Naive thymus-derived CD4-positive, alpha-beta T cell (primary cell): Measurements from ENCODE around the gene LAPTM5. TPM values are rescaled to one million over a fixed set of nuclear protein-coding genes. Genes with fewer than 3 reads are reported as not detected.

Experiments
- ATAC-seq: fragments of 150-1000 bp; cut with Tn5 transposase; 2 replicates; pipeline ENCODE4 v1.10.0; 2021; ENCODE audit warnings: mild to moderate bottlenecking, moderate library complexity
- CTCF ChIA-PET: fragments of 350-600 bp; sonication (Branson Sonifier 250); formaldehyde crosslinking; loops from one replicate; lab custom pipeline; 2021; ENCODE audit warnings: antibody characterized with exemption; lab: Charles Lee
- POLR2A ChIA-PET: fragments of 350-600 bp; sonication (Branson Sonifier 250); formaldehyde crosslinking; loops from one replicate; lab custom pipeline; 2021; ENCODE audit warnings: antibody characterized with exemption, inconsistent platforms; lab: Charles Lee
- DNase-seq, 9 donors: peaks; one replicate each; pipeline versions ENCODE4 v3.0.0 to v3.0.0-alpha.2; 2020 to 2022; ENCODE audit warnings: mixed read lengths in 1 of 9
- H3K27ac ChIP-seq: one replicate; pipeline ENCODE4 v1.7.0; 2013; ENCODE audit warnings: mild to moderate bottlenecking, low read depth, low read length, moderate library complexity
- H3K27me3 ChIP-seq, 2 donors: one replicate each; pipeline ENCODE4 v1.7.0; 2013; ENCODE audit warnings: low read length in 2 of 2, mild to moderate bottlenecking in 2 of 2, moderate library complexity in 2 of 2; ENCODE audit not compliant: control insufficient read depth in 2 of 2, insufficient read depth in 2 of 2
- H3K36me3 ChIP-seq, 3 experiments: 1 replicate in 2 of 3; 2 replicates in 1 of 3; pipeline ENCODE4 v1.7.0; 2013; ENCODE audit warnings: low read length in 3 of 3, mild to moderate bottlenecking in 3 of 3, moderate library complexity in 1 of 3; ENCODE audit not compliant: insufficient read depth in 3 of 3, control insufficient read depth in 2 of 3
- H3K4me1 ChIP-seq, 2 donors: one replicate each; pipeline ENCODE4 v1.7.0; 2013; ENCODE audit warnings: low read length in 2 of 2, mild to moderate bottlenecking in 2 of 2, moderate library complexity in 1 of 2; ENCODE audit not compliant: control insufficient read depth in 2 of 2, insufficient read depth in 2 of 2
- H3K4me3 ChIP-seq: 2 replicates; pipeline ENCODE4 v1.7.0; 2013; ENCODE audit warnings: mild to moderate bottlenecking, low read length
- H3K9me3 ChIP-seq, 3 experiments: 1 replicate in 2 of 3; 2 replicates in 1 of 3; pipeline ENCODE4 v1.7.0; 2013; ENCODE audit warnings: low read length in 3 of 3; ENCODE audit not compliant: control insufficient read depth in 2 of 3
- H3K27ac Mint-ChIP-seq, 9 donors: one replicate each; pipeline ENCODE4 v1.8.0; 2020 to 2022; ENCODE audit warnings: mixed read lengths in 9 of 9, mild to moderate bottlenecking in 8 of 9, moderate library complexity in 5 of 9, inconsistent platforms in 2 of 9
- H3K27me3 Mint-ChIP-seq, 5 donors: one replicate each; pipeline ENCODE4 v1.8.0; 2021 to 2022; ENCODE audit warnings: mixed read lengths in 5 of 5, mild to moderate bottlenecking in 1 of 5
- H3K36me3 Mint-ChIP-seq, 5 donors: one replicate each; pipeline ENCODE4 v1.8.0; 2020 to 2022; ENCODE audit warnings: mixed read lengths in 5 of 5, mild to moderate bottlenecking in 3 of 5, inconsistent platforms in 1 of 5
- H3K4me1 Mint-ChIP-seq, 7 donors: one replicate each; pipeline ENCODE4 v1.8.0; 2020 to 2022; ENCODE audit warnings: mixed read lengths in 7 of 7, mild to moderate bottlenecking in 3 of 7, inconsistent platforms in 1 of 7
- H3K4me3 Mint-ChIP-seq, 10 donors: one replicate each; pipeline ENCODE4 v1.8.0; 2020 to 2022; ENCODE audit warnings: mild to moderate bottlenecking in 10 of 10, mixed read lengths in 10 of 10, moderate library complexity in 6 of 10, inconsistent platforms in 2 of 10
- H3K9me3 Mint-ChIP-seq, 11 donors: one replicate each; pipeline ENCODE4 v1.8.0; 2020 to 2022; ENCODE audit warnings: mixed read lengths in 11 of 11, mild to moderate bottlenecking in 4 of 11, inconsistent platforms in 1 of 11, moderate library complexity in 1 of 11
- intact Hi-C, 2 donors: fragments of 100-400 bp; cut with micrococcal nuclease; formaldehyde crosslinking; loops; one replicate each; pipeline ENCODE4 v1.15.1; 2023
- polyA plus RNA-seq, 2 donors: library from polyadenylated mRNA; unstranded; fragments of 300-500 nt; fragmentation: Illumina TruSeq; gene quantifications; one replicate each; pipeline ENCODE4 v1.2.3, GENCODE V29; 2021
- total RNA-seq, 6 experiments: library from RNA in 5 of 6; stranded (reverse) in 5 of 6; gene quantifications; 1 replicate in 5 of 6; 2 replicates in 1 of 6; pipeline ENCODE4 v1.2.3 and lab custom pipeline; 2021 to 2026

Gene LAPTM5
- total and polyA plus RNA-seq, 7 experiments from 2014 or later = 464 to 783 (median 575) TPM

DNA sequence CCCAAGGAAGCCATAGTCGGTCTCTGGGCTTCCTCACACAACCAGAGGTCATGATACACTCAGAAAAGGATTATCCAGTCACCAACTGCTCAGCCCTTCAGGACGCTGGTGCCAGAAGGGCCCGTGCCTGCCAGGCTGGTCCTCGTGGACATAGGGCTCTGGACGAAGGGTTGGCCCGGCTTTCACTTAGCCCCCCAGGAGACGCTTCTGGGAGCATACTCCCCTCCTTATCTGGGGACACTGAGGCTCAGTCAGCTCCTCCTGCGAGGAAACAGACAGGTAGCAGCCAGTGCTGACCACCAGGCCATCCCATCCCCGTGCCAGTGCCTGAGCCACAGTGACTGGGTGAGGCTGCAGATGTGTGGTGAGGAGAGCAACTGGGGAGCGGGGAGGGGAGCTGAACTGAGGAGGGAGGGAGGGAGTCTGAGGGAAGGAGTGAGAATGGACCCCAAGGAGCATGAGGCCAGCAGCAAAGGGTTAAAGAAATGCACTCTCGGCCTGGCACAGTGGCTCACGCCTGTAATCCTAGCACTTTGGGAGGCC lies 17.9 kb upstream of the LAPTM5 start:
- intact Hi-C loops = no loop called here
- DNase-seq = no peak
- Mint-ChIP-seq H3K4me1 (peaks cover 0 to 19% (median 11%) of the 10 kb centered on the region in 7 donors), H3K36me3 (no peaks in the 10 kb centered on the region), H3K4me3 (no peak overlapping the region), H3K27ac (no peak overlapping the region), H3K27me3 (peaks cover 0 to 11% (median 0%) of the 10 kb centered on the region in 5 donors), H3K9me3 (peaks cover 0 to 2% (median 0%) of the 10 kb centered on the region in 11 donors)
- H3K36me3 ChIP-seq = no peaks in the 10 kb centered on the region
- no peaks in the 10 kb centered on the region for H3K9me3 ChIP-seq
- no peak overlapping the region for H3K27ac ChIP-seq
- no peak for ATAC-seq
- H3K4me1 ChIP-seq = peaks cover 4 to 10% of the 10 kb centered on the region in 2 donors
- H3K27me3 ChIP-seq = no peaks in the 10 kb centered on the region
- no peak overlapping the region for H3K4me3 ChIP-seq
- CTCF ChIA-PET = no interaction called here
- POLR2A ChIA-PET = interaction anchor here (1.2 kb wide), 1 partner anchor 1619 kb away, joined by 3 read pairs; the partner anchor contains the start of gene BSDC1

- peaks cover 0 to 2% (median 0%) of the 10 kb centered on the region in 11 donors for H3K9me3 Mint-ChIP-seq
- CTCF ChIA-PET = interaction anchor here (1.5 kb wide), 1 partner anchor 56 kb away, joined by 4 read pairs; no protein-coding TSS in a partner anchor
- Histone ChIP-seq H3K4me3 (no peak overlapping the region), H3K27me3 (no peaks in the 10 kb centered on the region), H3K27ac (no peak overlapping the region), H3K9me3 (no peaks in the 10 kb centered on the region), H3K36me3 (no peaks in the 10 kb centered on the region), H3K4me1 (peaks cover 4 to 9% of the 10 kb centered on the region in 2 donors)
- H3K4me1 Mint-ChIP-seq = peaks cover 0 to 18% (median 11%) of the 10 kb centered on the region in 7 donors
- no peak overlapping the region for H3K27ac Mint-ChIP-seq
- POLR2A ChIA-PET = interaction anchor here (0.7 to 1.2 kb wide), 2 partner anchors 20 to 1620 kb away, joined by 3 read pairs; partner anchors contain the start of gene BSDC1
- ATAC-seq (no peak), DNase-seq (no peak)
- H3K36me3 Mint-ChIP-seq = no peaks in the 10 kb centered on the region
- H3K27me3 Mint-ChIP-seq = peaks cover 0 to 7% (median 0%) of the 10 kb centered on the region in 5 donors
- intact Hi-C loops = no loop called here
- no peak overlapping the region for H3K4me3 Mint-ChIP-seq
Measured at GRCh38 chr1:30774550-30775432, 17.2 kb upstream of the LAPTM5 start.

GRCh38 chr1:30773722-30774358 lies 16.3 kb upstream of the LAPTM5 start:
- Histone ChIP-seq H3K36me3 (no peaks in the 10 kb centered on the region), H3K4me3 (no peak overlapping the region), H3K27me3 (no peaks in the 10 kb centered on the region), H3K9me3 (no peaks in the 10 kb centered on the region), H3K27ac (no peak overlapping the region), H3K4me1 (no peaks in the 10 kb centered on the region)
- Mint-ChIP-seq H3K27ac (no peak overlapping the region), H3K36me3 (no peaks in the 10 kb centered on the region), H3K27me3 (peaks cover 0 to 7% (median 0%) of the 10 kb centered on the region in 5 donors), H3K9me3 (peaks cover 0 to 2% (median 0%) of the 10 kb centered on the region in 11 donors), H3K4me3 (no peak overlapping the region), H3K4me1 (peaks cover 0 to 11% (median 2%) of the 10 kb centered on the region in 7 donors)
- DNase-seq (no peak), ATAC-seq (no peak)
- ChIA-PET POLR2A (interaction anchor here (0.7 to 1.0 kb wide), 3 partner anchors 8 to 55 kb away, joined by 3 read pairs; no protein-coding TSS in a partner anchor), CTCF (interaction anchor here (1.5 to 1.6 kb wide), 2 partner anchors 51 to 55 kb away, joined by 3 to 4 read pairs; partner anchors contain the start of gene MATN1)
- intact Hi-C loops = no loop called here

DNA sequence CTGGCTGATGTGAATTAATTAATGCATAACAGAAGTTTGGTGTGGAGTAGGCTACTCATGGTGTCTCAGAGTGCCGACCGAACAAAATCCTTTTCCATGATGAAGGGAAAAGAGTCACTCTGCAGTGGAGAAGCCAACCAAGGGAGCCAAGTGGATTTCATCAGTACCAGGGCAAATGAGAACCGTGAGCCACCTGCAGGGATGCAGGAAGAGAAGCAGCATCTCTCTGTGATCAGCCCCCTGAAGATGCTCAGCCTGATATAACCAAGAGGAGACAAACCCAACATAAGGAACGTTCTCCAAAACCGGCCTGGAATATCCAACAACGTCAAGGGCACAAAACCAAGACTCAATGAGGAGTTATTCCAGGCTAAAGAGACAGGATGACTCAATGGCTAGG lies 13.4 kb upstream of the LAPTM5 start:
- ChIA-PET POLR2A (interaction anchor here (1.7 to 31.3 kb wide), 2 partner anchors 19 to 33 kb away, joined by 6 to 1281 read pairs; partner anchors contain the start of genes LAPTM5 and MATN1), CTCF (interaction anchor here (0.7 kb wide), 1 partner anchor 9 kb away, joined by 4 read pairs; no protein-coding TSS in a partner anchor)
- Histone ChIP-seq H3K36me3 (no peaks in the 10 kb centered on the region), H3K4me3 (no peak overlapping the region), H3K27ac (no peak overlapping the region), H3K9me3 (no peaks in the 10 kb centered on the region), H3K4me1 (peaks cover 0 to 6% of the 10 kb centered on the region in 2 donors), H3K27me3 (no peaks in the 10 kb centered on the region)
- H3K27ac Mint-ChIP-seq = peak overlapping the region in 1 of 9 donors; percentile 10
- H3K4me1 Mint-ChIP-seq = peaks cover 7 to 24% (median 11%) of the 10 kb centered on the region in 7 donors
- H3K36me3 Mint-ChIP-seq = no peaks in the 10 kb centered on the region
- no peak overlapping the region for H3K4me3 Mint-ChIP-seq
- intact Hi-C loops = no loop called here
- peaks cover 0 to 2% (median 0%) of the 10 kb centered on the region in 11 donors for H3K9me3 Mint-ChIP-seq
- H3K27me3 Mint-ChIP-seq = peaks cover 0 to 2% (median 0%) of the 10 kb centered on the region in 5 donors
- DNase-seq (no peak), ATAC-seq (no peak)

- peaks cover 7 to 30% (median 18%) of the 10 kb centered on the region in 7 donors for H3K4me1 Mint-ChIP-seq
- H3K27ac Mint-ChIP-seq = no peak overlapping the region
- intact Hi-C loops = no loop called here
- Histone ChIP-seq H3K36me3 (no peaks in the 10 kb centered on the region), H3K27me3 (no peaks in the 10 kb centered on the region), H3K27ac (no peak overlapping the region), H3K9me3 (no peaks in the 10 kb centered on the region), H3K4me1 (peaks cover 0 to 14% of the 10 kb centered on the region in 2 donors), H3K4me3 (no peak overlapping the region)
- peaks cover 0 to 2% (median 0%) of the 10 kb centered on the region in 5 donors for H3K27me3 Mint-ChIP-seq
- no peak overlapping the region for H3K4me3 Mint-ChIP-seq
- peaks cover 0 to 2% (median 0%) of the 10 kb centered on the region in 11 donors for H3K9me3 Mint-ChIP-seq
- ATAC-seq (no peak), DNase-seq (no peak)
- H3K36me3 Mint-ChIP-seq = no peaks in the 10 kb centered on the region
- ChIA-PET CTCF (interaction anchor here (0.6 to 2.6 kb wide), 2 partner anchors 9 to 139 kb away, joined by 3 to 13 read pairs; no protein-coding TSS in a partner anchor), POLR2A (interaction anchor here (0.7 to 31.3 kb wide), 3 partner anchors 9 to 729 kb away, joined by 3 to 1281 read pairs (median 5); partner anchors contain the start of genes LAPTM5 and MATN1)
Measured at GRCh38 chr1:30770150-30770549, 12.6 kb upstream of the LAPTM5 start.
